Measurements from ENCODE around the gene CEP250.

The CEP250 gene

DNA sequence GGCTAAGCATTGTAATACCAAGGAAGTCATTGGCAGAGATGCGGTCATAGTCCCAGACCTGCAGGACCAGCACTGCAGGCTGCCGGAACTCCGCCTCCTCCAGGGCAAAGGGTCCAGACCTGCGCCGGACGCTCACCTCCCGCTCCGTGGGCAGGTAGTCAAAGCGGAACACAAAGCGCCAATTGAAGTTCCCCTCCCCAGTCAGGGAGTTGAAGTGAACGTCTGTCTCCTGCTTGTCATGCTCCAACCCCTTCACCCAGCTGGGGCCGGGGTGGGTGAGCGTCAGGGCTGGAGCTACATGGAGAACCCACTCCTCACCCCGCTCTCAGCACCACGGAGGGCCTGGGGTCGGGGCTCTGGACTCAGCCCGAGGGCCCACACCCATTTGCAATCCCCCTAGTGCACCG lies 104.7 kb downstream of the CEP250 start:
- H3K4me2 ChIP-seq (ENCODE audit: insufficient read depth, low read length, poor library complexity, severe bottlenecking), result no peak overlapping the region
- peaks cover 26 to 48% of the 10 kb centered on the region in 2 donors for H3K36me3 ChIP-seq (replicated peaks in 1 of 2; ENCODE audit: control insufficient read depth in 2 of 2, insufficient read depth in 2 of 2, low read length in 2 of 2)
- H2BK5ac ChIP-seq (ENCODE audit: low read length), result no peak overlapping the region
- H3K9ac ChIP-seq (ENCODE audit: low read depth, low read length, poor library complexity), result no peak overlapping the region
- H3K9me3 ChIP-seq (replicated peaks in 1 of 2; ENCODE audit: control insufficient read depth in 2 of 2, insufficient read depth in 1 of 2, low read depth in 1 of 2, low read length in 2 of 2), result no peaks in the 10 kb centered on the region
- no CpG with 5 or more reads among the region's 18 CpGs for WGBS, 2 donors (ENCODE audit: extremely low coverage in 2 of 2, insufficient read length in 2 of 2, insufficient replicate concordance in 1 of 2)
- H3K14ac ChIP-seq (ENCODE audit: low read length), result no peak overlapping the region
- H2AFZ ChIP-seq (ENCODE audit: low read length), result no peak overlapping the region
- no peak overlapping the region for H2BK12ac ChIP-seq (ENCODE audit: low read length)
- no peak for DNase-seq (ENCODE audit: low spot score)
- no peak overlapping the region for H3K4ac ChIP-seq (ENCODE audit: low read length)
- H3K27ac ChIP-seq (replicated peaks; ENCODE audit: low read length), result no peak overlapping the region
- H3K4me3 ChIP-seq (ENCODE audit: low read length in 2 of 2), result no peak overlapping the region
- no peak overlapping the region for H3K18ac ChIP-seq (ENCODE audit: low read length)
- H2BK120ac ChIP-seq (ENCODE audit: low read depth, low read length), result no peak overlapping the region
- H3K4me1 ChIP-seq (ENCODE audit: control insufficient read depth in 2 of 2, insufficient read depth in 1 of 2, low read depth in 1 of 2, low read length in 2 of 2), result no peaks in the 10 kb centered on the region
- no peaks in the 10 kb centered on the region for H3K27me3 ChIP-seq (ENCODE audit: control insufficient read depth in 3 of 3, insufficient read depth in 3 of 3, low read depth in 1 of 3, low read length in 3 of 3)
- no peak overlapping the region for H3K23ac ChIP-seq (ENCODE audit: low read depth, low read length, poor library complexity)
- H3K79me1 ChIP-seq (ENCODE audit: low read depth, low read length), result peaks cover 1% of the 10 kb centered on the region
- no peak overlapping the region for H4K91ac ChIP-seq (ENCODE audit: low read depth, low read length, poor library complexity)
- H2BK15ac ChIP-seq (ENCODE audit: low read length), result no peak overlapping the region
- no peak overlapping the region for H4K8ac ChIP-seq (ENCODE audit: low read depth, low read length)
- no peak overlapping the region for H2AK5ac ChIP-seq (ENCODE audit: low read depth, low read length)

DNA sequence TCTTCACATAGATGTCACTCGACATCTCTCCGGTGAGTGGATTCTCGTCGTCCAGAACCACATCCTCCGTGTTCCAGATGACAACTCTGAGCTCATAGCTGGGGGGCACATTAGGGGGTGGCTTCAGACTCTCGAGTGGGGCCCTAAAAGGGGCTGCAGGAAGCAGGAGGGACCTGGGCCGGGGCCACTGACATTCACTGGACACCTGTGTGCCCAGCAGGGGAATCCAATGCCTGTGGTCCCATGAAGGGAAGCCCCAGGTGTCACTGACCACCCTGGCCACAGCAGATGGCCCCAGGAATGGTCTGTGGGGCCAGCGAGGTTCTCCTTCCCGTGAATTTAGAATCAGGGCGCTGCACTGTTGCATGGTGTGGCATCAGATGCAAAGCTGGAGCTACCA lies 105.1 kb downstream of the CEP250 start:
- Histone ChIP-seq H3K23ac (ENCODE audit: low read depth, low read length, poor library complexity) (no peak overlapping the region), H3K36me3 (replicated peaks in 1 of 2; ENCODE audit: control insufficient read depth in 2 of 2, insufficient read depth in 2 of 2, low read length in 2 of 2) (peaks cover 22 to 44% of the 10 kb centered on the region in 2 donors), H2BK12ac (ENCODE audit: low read length) (no peak overlapping the region), H3K4me3 (ENCODE audit: low read length in 2 of 2) (no peak overlapping the region), H2BK120ac (ENCODE audit: low read depth, low read length) (no peak overlapping the region), H3K79me1 (ENCODE audit: low read depth, low read length) (peaks cover 1% of the 10 kb centered on the region), H3K9ac (ENCODE audit: low read depth, low read length, poor library complexity) (no peak overlapping the region), H4K8ac (ENCODE audit: low read depth, low read length) (no peak overlapping the region), H3K9me3 (replicated peaks in 1 of 2; ENCODE audit: control insufficient read depth in 2 of 2, insufficient read depth in 1 of 2, low read depth in 1 of 2, low read length in 2 of 2) (no peaks in the 10 kb centered on the region), H3K27me3 (ENCODE audit: control insufficient read depth in 3 of 3, insufficient read depth in 3 of 3, low read depth in 1 of 3, low read length in 3 of 3) (no peaks in the 10 kb centered on the region), H2BK15ac (ENCODE audit: low read length) (no peak overlapping the region), H3K18ac (ENCODE audit: low read length) (no peak overlapping the region), H3K27ac (replicated peaks; ENCODE audit: low read length) (no peak overlapping the region), H2AK5ac (ENCODE audit: low read depth, low read length) (no peak overlapping the region), H3K4ac (ENCODE audit: low read length) (no peak overlapping the region), H3K4me1 (ENCODE audit: control insufficient read depth in 2 of 2, insufficient read depth in 1 of 2, low read depth in 1 of 2, low read length in 2 of 2) (no peaks in the 10 kb centered on the region), H2BK5ac (ENCODE audit: low read length) (no peak overlapping the region), H3K14ac (ENCODE audit: low read length) (no peak overlapping the region), H3K4me2 (ENCODE audit: insufficient read depth, low read length, poor library complexity, severe bottlenecking) (no peak overlapping the region), H2AFZ (ENCODE audit: low read length) (no peak overlapping the region), H4K91ac (ENCODE audit: low read depth, low read length, poor library complexity) (no peak overlapping the region)
- WGBS, 2 donors (ENCODE audit: extremely low coverage in 2 of 2, insufficient read length in 2 of 2, insufficient replicate concordance in 1 of 2), result no CpG with 5 or more reads among the region's 10 CpGs
- DNase-seq (ENCODE audit: low spot score), result no peak

DNA sequence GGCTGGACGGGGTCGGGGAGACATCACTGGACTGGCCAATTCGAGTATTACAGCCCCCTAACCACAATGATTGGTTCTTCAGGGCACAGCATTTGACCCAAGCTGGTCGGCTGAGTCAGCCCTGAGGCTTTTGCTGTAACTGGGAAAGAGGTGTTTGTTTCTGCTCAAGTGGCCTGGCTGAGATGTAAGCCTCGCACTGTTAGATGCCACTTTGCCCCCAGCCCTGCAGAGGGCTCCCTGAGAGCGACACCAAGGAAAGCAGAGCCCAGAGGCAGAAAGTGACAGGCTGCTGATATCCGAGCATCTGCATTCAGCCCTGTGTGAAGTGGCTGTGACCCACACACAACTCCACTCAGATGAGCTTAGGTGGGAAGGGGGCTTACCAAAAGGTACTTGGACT lies 105.9 kb downstream of the CEP250 start:
- Histone ChIP-seq H3K4me1 (ENCODE audit: control insufficient read depth in 2 of 2, insufficient read depth in 1 of 2, low read depth in 1 of 2, low read length in 2 of 2) (no peaks in the 10 kb centered on the region), H3K18ac (ENCODE audit: low read length) (no peak overlapping the region), H3K27me3 (ENCODE audit: control insufficient read depth in 3 of 3, insufficient read depth in 3 of 3, low read depth in 1 of 3, low read length in 3 of 3) (no peaks in the 10 kb centered on the region), H2BK5ac (ENCODE audit: low read length) (no peak overlapping the region), H3K79me1 (ENCODE audit: low read depth, low read length) (peaks cover 1% of the 10 kb centered on the region), H4K8ac (ENCODE audit: low read depth, low read length) (no peak overlapping the region), H3K27ac (replicated peaks; ENCODE audit: low read length) (no peak overlapping the region), H3K4ac (ENCODE audit: low read length) (no peak overlapping the region), H3K9me3 (replicated peaks in 1 of 2; ENCODE audit: control insufficient read depth in 2 of 2, insufficient read depth in 1 of 2, low read depth in 1 of 2, low read length in 2 of 2) (no peaks in the 10 kb centered on the region), H3K23ac (ENCODE audit: low read depth, low read length, poor library complexity) (no peak overlapping the region), H4K91ac (ENCODE audit: low read depth, low read length, poor library complexity) (no peak overlapping the region), H2AK5ac (ENCODE audit: low read depth, low read length) (no peak overlapping the region), H3K4me3 (ENCODE audit: low read length in 2 of 2) (no peak overlapping the region), H2BK120ac (ENCODE audit: low read depth, low read length) (no peak overlapping the region), H2BK12ac (ENCODE audit: low read length) (no peak overlapping the region), H2AFZ (ENCODE audit: low read length) (no peak overlapping the region), H3K14ac (ENCODE audit: low read length) (no peak overlapping the region), H2BK15ac (ENCODE audit: low read length) (no peak overlapping the region), H3K4me2 (ENCODE audit: insufficient read depth, low read length, poor library complexity, severe bottlenecking) (no peak overlapping the region), H3K9ac (ENCODE audit: low read depth, low read length, poor library complexity) (no peak overlapping the region), H3K36me3 (replicated peaks in 1 of 2; ENCODE audit: control insufficient read depth in 2 of 2, insufficient read depth in 2 of 2, low read length in 2 of 2) (peaks cover 17 to 37% of the 10 kb centered on the region in 2 donors)
- no CpG with 5 or more reads among the region's 7 CpGs for WGBS, 2 donors (ENCODE audit: extremely low coverage in 2 of 2, insufficient read length in 2 of 2, insufficient replicate concordance in 1 of 2)
- peak; percentile 41 for DNase-seq (ENCODE audit: low spot score)

DNA sequence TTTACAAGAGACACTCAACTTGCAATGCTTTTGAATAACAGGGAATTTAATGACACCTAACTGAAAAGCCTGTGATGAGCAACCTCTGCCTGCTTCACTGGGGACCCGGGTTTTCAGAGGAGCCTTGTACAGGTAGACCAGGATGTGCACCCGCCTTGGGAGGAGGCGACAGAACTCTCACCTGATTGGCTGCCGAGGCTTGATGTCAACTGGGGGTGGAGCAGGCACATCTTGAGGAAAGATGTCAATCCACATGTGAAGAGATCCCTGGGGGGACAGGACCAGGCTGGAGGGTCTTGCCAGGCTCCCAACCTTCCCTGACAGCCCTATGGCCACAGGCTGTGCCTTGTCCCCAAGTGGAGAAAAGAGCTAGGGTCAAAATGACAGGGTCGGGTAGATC lies 106.3 kb downstream of the CEP250 start:
- Histone ChIP-seq H3K4me2 (ENCODE audit: insufficient read depth, low read length, poor library complexity, severe bottlenecking) (no peak overlapping the region), H2AK5ac (ENCODE audit: low read depth, low read length) (no peak overlapping the region)
- WGBS, 2 donors (ENCODE audit: extremely low coverage in 2 of 2, insufficient read length in 2 of 2, insufficient replicate concordance in 1 of 2), result no CpG with 5 or more reads among the region's 5 CpGs

More for the DNA sequence above, 106.3 kb downstream of the CEP250 start:
- Histone ChIP-seq H3K23ac (ENCODE audit: low read depth, low read length, poor library complexity) (no peak overlapping the region), H3K79me1 (ENCODE audit: low read depth, low read length) (no peaks in the 10 kb centered on the region), H2BK15ac (ENCODE audit: low read length) (no peak overlapping the region), H2BK120ac (ENCODE audit: low read depth, low read length) (no peak overlapping the region), H4K91ac (ENCODE audit: low read depth, low read length, poor library complexity) (no peak overlapping the region), H3K4me3 (ENCODE audit: low read length in 2 of 2) (no peak overlapping the region), H3K9me3 (replicated peaks in 1 of 2; ENCODE audit: control insufficient read depth in 2 of 2, insufficient read depth in 1 of 2, low read depth in 1 of 2, low read length in 2 of 2) (no peaks in the 10 kb centered on the region), H3K27ac (replicated peaks; ENCODE audit: low read length) (no peak overlapping the region), H3K18ac (ENCODE audit: low read length) (no peak overlapping the region), H2BK5ac (ENCODE audit: low read length) (no peak overlapping the region), H4K8ac (ENCODE audit: low read depth, low read length) (no peak overlapping the region), H3K14ac (ENCODE audit: low read length) (no peak overlapping the region), H3K27me3 (ENCODE audit: control insufficient read depth in 3 of 3, insufficient read depth in 3 of 3, low read depth in 1 of 3, low read length in 3 of 3) (no peaks in the 10 kb centered on the region), H2BK12ac (ENCODE audit: low read length) (no peak overlapping the region), H3K4ac (ENCODE audit: low read length) (no peak overlapping the region), H3K4me1 (ENCODE audit: control insufficient read depth in 2 of 2, insufficient read depth in 1 of 2, low read depth in 1 of 2, low read length in 2 of 2) (no peaks in the 10 kb centered on the region), H3K36me3 (replicated peaks in 1 of 2; ENCODE audit: control insufficient read depth in 2 of 2, insufficient read depth in 2 of 2, low read length in 2 of 2) (peaks cover 13 to 33% of the 10 kb centered on the region in 2 donors), H2AFZ (ENCODE audit: low read length) (no peak overlapping the region), H3K9ac (ENCODE audit: low read depth, low read length, poor library complexity) (no peak overlapping the region)
- no peak for DNase-seq (ENCODE audit: low spot score)

All from neuronal stem cell (in vitro differentiated cells).